ENCODE measurements around the gene PHLPP1.

The PHLPP1 gene

GRCh38 chr18:62984656-62985315 is 269.4 kb downstream of the PHLPP1 start:
- no peak for DNase-seq (ENCODE audit: low read depth)

- DNase-seq (ENCODE audit: low read depth): no peak
These were observed 271.1 kb downstream of the PHLPP1 start for GRCh38 chr18:62986490-62986889.

- no peak for DNase-seq (ENCODE audit: low read depth)
These were observed 271.9 kb downstream of the PHLPP1 start for GRCh38 chr18:62987055-62987830.

- DNase-seq (ENCODE audit: low read depth): no peak
These were observed 272.5 kb downstream of the PHLPP1 start for GRCh38 chr18:62987859-62988258.

GRCh38 chr18:62988471-62988870 is 273.1 kb downstream of the PHLPP1 start:
- no peak for DNase-seq (ENCODE audit: low read depth)

- DNase-seq (ENCODE audit: low read depth): no peak
These were observed 273.9 kb downstream of the PHLPP1 start for GRCh38 chr18:62989195-62989594.

GRCh38 chr18:62990653-62991052 is 275.3 kb downstream of the PHLPP1 start:
- no peak for DNase-seq (ENCODE audit: low read depth)

- DNase-seq (ENCODE audit: low read depth): no peak
These were observed 276.0 kb downstream of the PHLPP1 start for GRCh38 chr18:62991389-62991788.

- no peak for DNase-seq (ENCODE audit: low read depth)
These were observed 276.6 kb downstream of the PHLPP1 start for GRCh38 chr18:62991959-62992358.

- no peak for DNase-seq (ENCODE audit: low read depth)
These were observed 277.6 kb downstream of the PHLPP1 start for GRCh38 chr18:62992877-62993365.

GRCh38 chr18:62996566-62996965 is 281.2 kb downstream of the PHLPP1 start:
- no peak for DNase-seq (ENCODE audit: low read depth)

GRCh38 chr18:62997076-62997475 is 281.7 kb downstream of the PHLPP1 start:
- no peak for DNase-seq (ENCODE audit: low read depth)

- DNase-seq (ENCODE audit: low read depth): no peak
These were observed 283.1 kb downstream of the PHLPP1 start for GRCh38 chr18:62998443-62998842.

- no peak for DNase-seq (ENCODE audit: low read depth)
These were observed 284.1 kb downstream of the PHLPP1 start for GRCh38 chr18:62999392-62999791.

- no peak for DNase-seq (ENCODE audit: low read depth)
These were observed 284.6 kb downstream of the PHLPP1 start for GRCh38 chr18:62999921-63000320.

GRCh38 chr18:63000839-63001238 is 285.5 kb downstream of the PHLPP1 start:
- DNase-seq (ENCODE audit: low read depth): no peak

GRCh38 chr18:63001861-63002260 is 286.5 kb downstream of the PHLPP1 start:
- no peak for DNase-seq (ENCODE audit: low read depth)

GRCh38 chr18:63002305-63002704 is 287.0 kb downstream of the PHLPP1 start:
- no peak for DNase-seq (ENCODE audit: low read depth)

- DNase-seq (ENCODE audit: low read depth): no peak
These were observed 287.6 kb downstream of the PHLPP1 start for GRCh38 chr18:63002803-63003445.

- no peak for DNase-seq (ENCODE audit: low read depth)
These were observed 288.6 kb downstream of the PHLPP1 start for GRCh38 chr18:63003899-63004298.

GRCh38 chr18:63004466-63005089 is 289.2 kb downstream of the PHLPP1 start:
- no peak for DNase-seq (ENCODE audit: low read depth)

- DNase-seq (ENCODE audit: low read depth): no peak
These were observed 290.0 kb downstream of the PHLPP1 start for GRCh38 chr18:63005306-63005705.

- no peak for DNase-seq (ENCODE audit: low read depth)
These were observed 291.9 kb downstream of the PHLPP1 start for GRCh38 chr18:63007231-63007630.

All from activated gamma-delta T cell treated with anti-CD3 and anti-CD28 coated beads, Interleukin-2, amount 50 U/mL, for 16 hours (primary cell).